Raji (cell line): ENCODE measurements around the gene RNLS.

ENCODE experiments used
- POLR2A ChIP-seq: IDR thresholded peaks from 2 replicates; pipeline ENCODE4 v1.6.1; 2011; ENCODE audit warnings: low read depth, low read length, control low read depth; ENCODE audit not compliant: insufficient read depth

The RNLS gene

GRCh38 chr10:88582806-88583583 is at the start of gene RNLS:
TSS of gene RNLS (minus strand) at chr10:88583318.
- TF ChIP-seq POLR2A: no peak

DNA sequence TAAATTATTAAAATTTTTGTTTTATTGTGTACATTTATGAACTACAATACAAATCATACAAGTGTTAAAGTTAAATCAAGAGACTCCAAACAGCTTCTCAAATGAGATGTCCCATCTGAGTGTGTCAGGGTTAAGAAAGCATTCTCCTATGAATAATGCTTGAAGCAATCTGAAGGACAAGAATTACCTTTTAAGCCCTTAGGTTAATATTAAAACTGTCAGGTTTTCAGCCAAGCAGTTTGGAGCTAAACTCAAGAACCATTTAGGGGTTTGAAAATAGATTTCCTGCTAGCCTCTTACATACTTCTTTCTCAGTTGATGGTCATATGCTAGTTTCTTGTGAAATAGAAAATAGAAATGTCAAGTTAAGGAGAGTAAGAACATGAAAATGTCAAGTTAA is 41.7 kb upstream of the RNLS start:
- TF ChIP-seq POLR2A: no peak

- TF ChIP-seq POLR2A: no peak
Measured at GRCh38 chr10:88623835-88624234, 40.7 kb upstream of the RNLS start.

DNA sequence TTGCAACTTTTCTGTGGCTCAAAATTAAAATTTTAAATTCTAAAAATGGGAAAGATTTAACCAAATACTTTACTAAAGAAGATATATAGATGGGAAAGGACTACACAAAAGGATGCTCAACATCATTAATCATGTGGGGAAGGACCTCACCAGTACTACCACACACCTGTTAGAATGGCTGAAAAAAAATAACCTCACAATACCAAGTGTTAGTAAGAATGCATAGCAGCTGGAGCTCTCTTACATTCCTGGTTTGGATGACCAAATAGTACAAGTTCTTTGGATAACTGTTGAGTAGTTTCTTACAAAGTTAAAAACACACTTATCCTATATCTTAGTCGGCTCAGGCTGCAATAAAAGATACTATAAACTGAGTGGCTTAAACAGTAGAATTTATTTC is 37.3 kb upstream of the RNLS start:
- no peak for TF ChIP-seq POLR2A

DNA sequence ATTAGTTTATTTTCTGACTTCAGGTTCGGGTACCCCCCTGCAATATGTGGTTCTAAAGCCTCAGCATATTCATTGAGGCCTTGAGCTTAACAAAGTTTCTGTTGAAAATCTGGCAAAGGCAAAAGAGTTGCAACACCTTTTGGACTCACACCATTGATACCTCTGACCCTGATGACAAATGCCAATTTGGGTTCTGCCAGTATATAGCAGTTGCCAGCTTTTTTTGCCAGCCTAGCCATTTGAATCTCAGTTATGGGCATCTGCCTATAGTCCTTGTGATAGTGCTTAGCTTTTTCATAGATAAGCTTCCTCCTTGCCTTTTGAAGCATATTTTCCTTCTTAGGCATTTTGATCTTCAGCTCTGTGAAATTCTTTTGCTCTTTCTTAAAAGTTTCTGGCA is 35.4 kb upstream of the RNLS start:
- TF ChIP-seq POLR2A: no peak

DNA sequence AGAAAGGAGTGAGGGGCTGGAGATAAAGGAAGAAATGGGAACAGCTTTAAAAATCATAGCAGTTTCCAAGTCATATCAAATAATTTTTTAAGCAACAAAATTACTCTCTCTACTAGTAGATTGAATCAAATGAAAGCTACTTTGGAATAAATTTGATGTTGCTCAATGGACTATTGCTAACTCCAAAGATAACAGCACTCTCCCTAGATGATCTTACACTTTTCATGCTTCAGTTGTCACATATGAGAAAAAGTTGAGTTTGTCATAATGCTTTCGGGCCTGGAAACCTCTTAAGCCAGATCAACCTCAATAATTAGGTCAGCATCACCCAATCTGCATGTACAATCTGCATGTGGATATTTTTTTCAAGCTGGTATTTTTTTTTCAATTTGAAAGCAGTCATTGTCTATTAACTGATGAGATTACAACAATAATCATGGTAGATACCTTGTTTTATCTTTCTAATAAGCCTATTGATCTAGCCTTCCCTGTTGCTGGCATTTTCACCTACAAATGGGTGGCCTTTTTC is 34.7 kb upstream of the RNLS start:
- TF ChIP-seq POLR2A: no peak

- TF ChIP-seq POLR2A: no peak
Measured at GRCh38 chr10:88616250-88616977, 33.3 kb upstream of the RNLS start.

- no peak for TF ChIP-seq POLR2A
Measured at GRCh38 chr10:88608780-88609179, 25.7 kb upstream of the RNLS start.

- TF ChIP-seq POLR2A: no peak
Measured at GRCh38 chr10:88608052-88608732, 25.1 kb upstream of the RNLS start.

DNA sequence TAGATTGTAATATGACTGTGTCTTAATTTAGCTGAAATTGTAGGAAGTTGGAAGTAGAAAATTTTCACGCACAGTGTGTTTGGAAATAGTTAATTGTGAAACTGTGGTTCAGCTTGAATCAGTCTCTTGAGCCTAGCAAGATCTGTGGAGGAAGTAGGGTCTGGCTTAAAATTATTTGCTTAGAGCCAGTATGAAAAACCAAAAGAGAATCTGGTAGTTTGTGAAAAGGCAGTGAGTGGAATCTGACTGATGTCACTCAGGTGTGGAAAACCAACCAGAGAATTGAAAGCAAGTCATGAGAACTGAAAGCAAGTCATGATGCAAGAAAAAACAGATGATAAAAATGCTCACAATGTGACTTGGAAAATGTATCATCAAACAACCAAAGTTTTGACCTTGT is 14.9 kb upstream of the RNLS start:
- no peak for TF ChIP-seq POLR2A

DNA sequence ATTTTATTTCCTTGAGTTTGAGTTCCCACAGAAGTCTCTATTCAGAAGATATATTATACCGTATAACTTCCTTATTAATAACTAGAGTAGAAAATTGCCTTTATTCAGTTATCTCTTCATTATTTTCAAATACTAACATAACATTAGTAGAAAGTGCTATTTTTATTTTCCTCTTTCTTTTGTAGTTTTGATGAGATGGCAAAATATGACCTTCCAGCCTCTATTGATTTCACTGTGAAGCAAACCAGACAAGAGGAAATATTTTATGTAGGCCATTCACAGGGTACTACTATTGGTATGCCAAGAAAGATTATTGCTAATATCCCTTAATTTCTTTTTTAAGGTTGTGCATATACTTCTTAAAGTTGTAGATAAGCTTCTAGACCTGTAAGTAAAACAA is 11.4 kb upstream of the RNLS start:
- TF ChIP-seq POLR2A: no peak

GRCh38 chr10:88592906-88593305 is 9.8 kb upstream of the RNLS start:
- TF ChIP-seq POLR2A: no peak

DNA sequence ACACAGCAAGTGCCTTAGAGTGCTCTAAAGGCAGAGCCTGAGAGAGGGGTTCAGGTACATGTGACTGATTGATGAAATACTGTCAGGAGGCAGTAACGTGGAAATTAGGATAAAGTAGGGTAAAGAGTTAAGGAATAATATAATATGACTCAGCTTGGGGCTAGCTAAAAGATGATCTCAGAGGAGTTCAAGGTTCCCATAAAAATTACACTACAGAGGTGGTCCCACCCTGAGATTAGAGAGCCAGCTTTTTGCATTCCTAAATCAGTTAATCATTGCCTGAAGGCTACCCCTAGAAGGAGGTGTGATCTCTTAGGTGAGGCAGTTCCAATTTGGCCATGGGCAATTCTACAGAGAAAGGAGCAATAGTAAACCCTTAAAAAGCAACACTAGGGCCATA is 9.3 kb upstream of the RNLS start:
- TF ChIP-seq POLR2A: no peak

DNA sequence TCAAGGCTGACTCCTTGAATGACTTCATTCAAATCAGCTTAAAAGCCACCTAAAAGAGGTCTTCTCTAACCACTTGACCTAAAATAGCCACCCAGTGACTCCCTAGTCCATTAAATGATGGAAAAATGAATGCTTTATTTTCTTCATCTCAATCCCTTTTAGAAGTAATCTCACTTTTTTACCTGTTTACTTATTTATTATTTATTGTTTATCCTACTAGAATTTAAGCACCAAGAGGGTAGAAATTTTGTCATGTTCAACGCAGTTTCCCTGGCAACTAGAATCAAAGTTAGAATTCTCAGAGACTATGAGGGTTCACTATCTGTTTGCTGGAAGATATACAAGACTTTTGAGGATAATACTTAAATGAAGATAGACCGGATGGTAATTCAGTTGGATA is 3.3 kb upstream of the RNLS start, which contains the start of gene LIPJ:
Gene LIPJ, plus strand, starts transcription at position 301 of the 400 bp plus-strand sequence. CDS start 3,926 bp downstream, outside the sequence.
- no peak for TF ChIP-seq POLR2A

- TF ChIP-seq POLR2A: no peak
Measured at GRCh38 chr10:88583584-88583957, 453 bp upstream of the RNLS start.

DNA sequence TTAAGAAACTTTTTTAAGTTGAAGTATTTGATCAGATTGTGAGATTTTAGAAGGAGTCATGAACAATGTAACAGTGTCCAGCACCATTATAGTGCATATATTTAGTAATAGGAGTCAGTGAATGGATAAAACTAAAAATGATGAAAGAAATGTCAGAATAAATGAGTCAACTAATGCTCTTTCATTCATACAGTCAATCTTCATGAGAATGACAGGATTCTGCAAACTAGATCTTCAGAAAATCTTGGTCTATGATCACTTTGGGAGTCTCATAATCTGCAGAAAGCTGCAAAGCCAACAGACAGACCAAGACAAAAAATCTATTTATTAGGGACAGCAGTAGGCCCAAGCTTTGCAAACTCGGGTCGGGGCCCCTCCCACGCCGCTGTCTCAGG is 710 bp downstream of the RNLS start:
- TF ChIP-seq POLR2A: no peak
